Tibial artery (tissue), 4 donors: ENCODE results near the gene ANKRD61.

Experiments
- DNase-seq, 2 donors: peaks; one replicate each; pipeline ENCODE4 v3.0.0-alpha.2; 2019
- H3K27ac ChIP-seq, 2 donors: fragments of 200-600 bp; sonication (generic) in 1 of 2; 1 replicate in 1 of 2; 2 replicates in 1 of 2; pipeline ENCODE4 v1.5.1; 2018 to 2019; ENCODE audit warnings: mild to moderate bottlenecking in 1 of 2
- H3K27me3 ChIP-seq, 2 donors: fragments of 200-600 bp; sonication (generic) in 1 of 2; one replicate each; pipeline versions ENCODE4 v1.5.1 to v1.6.0; 2016 to 2019
- H3K36me3 ChIP-seq, 3 donors: fragments of 200-600 bp; sonication (generic) in 2 of 3; one replicate each; pipeline ENCODE4 v1.5.1; 2016 to 2019; ENCODE audit warnings: mild to moderate bottlenecking in 2 of 3
- H3K4me1 ChIP-seq, 4 donors: fragments of 200-600 bp; sonication (generic) in 2 of 4; 1 replicate in 3 of 4; 2 replicates in 1 of 4; pipeline ENCODE4 v1.5.1; 2016 to 2019
- H3K4me3 ChIP-seq, 2 donors: fragments of 200-600 bp; sonication (generic) in 1 of 2; 1 replicate in 1 of 2; 2 replicates in 1 of 2; pipeline ENCODE4 v1.5.1; 2018 to 2019; ENCODE audit warnings: mild to moderate bottlenecking in 2 of 2
- H3K9me3 ChIP-seq, 3 donors: fragments of 200-600 bp; sonication (generic) in 1 of 3; one replicate each; pipeline ENCODE4 v1.5.1; 2016 to 2019
- intact Hi-C: fragments of 100-400 bp; cut with DNase I; formaldehyde crosslinking; loops from one replicate; pipeline ENCODE4 v1.15.0; 2023; ENCODE audit warnings: low total_unique reads
- TF ChIP-seq, protein P1 (sequence below), 2 experiments: fragments of 200-600 bp in 1 of 2; fragments of 450-650 bp in 1 of 2; IDR thresholded peaks; one replicate each; pipeline ENCODE4 v1.5.1; 2017 to 2019; ENCODE audit warnings: antibody characterized with exemption in 2 of 2, mild to moderate bottlenecking in 1 of 2, moderate library complexity in 1 of 2

ANKRD61 gene

DNA sequence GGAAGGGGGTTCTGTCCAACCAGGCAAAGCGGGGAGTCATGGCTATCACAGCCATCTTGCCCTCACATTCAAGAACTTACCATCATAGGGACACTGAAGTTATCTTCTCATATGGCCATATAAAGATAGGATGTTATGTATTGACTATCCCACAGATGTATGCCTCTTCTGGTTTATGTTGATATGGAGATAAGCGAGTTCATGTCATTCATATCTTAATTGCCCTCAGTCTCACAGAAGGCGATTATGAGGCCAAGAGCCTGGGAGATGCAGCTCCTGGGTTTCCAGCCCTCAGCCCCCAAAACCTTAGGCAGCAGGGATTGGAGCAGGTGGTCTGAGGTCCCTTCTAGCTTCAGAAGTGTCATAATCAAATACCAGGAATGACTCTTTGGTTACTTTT, 8.5 kb upstream of the ANKRD61 start:
- peaks cover 82 to 100% (median 95%) of the 10 kb centered on the region in 3 donors for H3K36me3 ChIP-seq
- intact Hi-C loops: no loop called here
- TF ChIP-seq, protein P1, sequence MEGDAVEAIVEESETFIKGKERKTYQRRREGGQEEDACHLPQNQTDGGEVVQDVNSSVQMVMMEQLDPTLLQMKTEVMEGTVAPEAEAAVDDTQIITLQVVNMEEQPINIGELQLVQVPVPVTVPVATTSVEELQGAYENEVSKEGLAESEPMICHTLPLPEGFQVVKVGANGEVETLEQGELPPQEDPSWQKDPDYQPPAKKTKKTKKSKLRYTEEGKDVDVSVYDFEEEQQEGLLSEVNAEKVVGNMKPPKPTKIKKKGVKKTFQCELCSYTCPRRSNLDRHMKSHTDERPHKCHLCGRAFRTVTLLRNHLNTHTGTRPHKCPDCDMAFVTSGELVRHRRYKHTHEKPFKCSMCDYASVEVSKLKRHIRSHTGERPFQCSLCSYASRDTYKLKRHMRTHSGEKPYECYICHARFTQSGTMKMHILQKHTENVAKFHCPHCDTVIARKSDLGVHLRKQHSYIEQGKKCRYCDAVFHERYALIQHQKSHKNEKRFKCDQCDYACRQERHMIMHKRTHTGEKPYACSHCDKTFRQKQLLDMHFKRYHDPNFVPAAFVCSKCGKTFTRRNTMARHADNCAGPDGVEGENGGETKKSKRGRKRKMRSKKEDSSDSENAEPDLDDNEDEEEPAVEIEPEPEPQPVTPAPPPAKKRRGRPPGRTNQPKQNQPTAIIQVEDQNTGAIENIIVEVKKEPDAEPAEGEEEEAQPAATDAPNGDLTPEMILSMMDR (IDR thresholded peaks at IDR 0.05): no peak

DNA sequence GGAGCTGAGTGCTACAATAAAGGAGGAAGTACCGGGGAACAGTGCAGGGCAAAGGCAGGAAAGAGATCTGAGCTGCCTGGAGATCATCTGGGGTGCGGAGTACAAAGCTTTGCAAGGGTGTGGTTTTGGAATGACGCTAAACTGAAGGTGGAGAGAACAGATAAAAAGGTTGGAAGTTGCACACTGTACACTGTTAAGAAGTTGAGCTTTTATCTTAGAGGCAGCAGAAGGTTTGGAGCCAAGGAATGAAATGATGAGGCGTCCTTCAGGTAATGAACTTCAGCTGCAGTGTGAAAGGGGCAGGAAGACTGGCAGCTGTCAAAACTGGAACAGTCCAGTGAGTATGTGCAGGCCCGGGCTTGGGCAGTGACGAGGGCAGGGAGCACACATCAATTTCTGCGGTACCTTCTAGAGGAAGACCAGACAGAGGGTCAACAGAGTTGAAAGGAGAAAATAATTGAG, 7.2 kb upstream of the ANKRD61 start:
- H3K4me1 ChIP-seq: no peaks in the 10 kb centered on the region
- H3K27ac ChIP-seq: no peak overlapping the region
- TF ChIP-seq, protein P1 (IDR thresholded peaks at IDR 0.05): no peak
- no peaks in the 10 kb centered on the region for H3K9me3 ChIP-seq
- H3K36me3 ChIP-seq: peaks cover 80 to 100% (median 94%) of the 10 kb centered on the region in 3 donors
- no peak for DNase-seq
- intact Hi-C loops: no loop called here
- no peak overlapping the region for H3K4me3 ChIP-seq
- no peaks in the 10 kb centered on the region for H3K27me3 ChIP-seq

More for the DNA sequence above, 8.5 kb upstream of the ANKRD61 start:
- H3K9me3 ChIP-seq: no peaks in the 10 kb centered on the region
- no peak overlapping the region for H3K4me3 ChIP-seq
- no peaks in the 10 kb centered on the region for H3K4me1 ChIP-seq
- H3K27me3 ChIP-seq: no peaks in the 10 kb centered on the region
- no peak overlapping the region for H3K27ac ChIP-seq
- DNase-seq: no peak

DNA sequence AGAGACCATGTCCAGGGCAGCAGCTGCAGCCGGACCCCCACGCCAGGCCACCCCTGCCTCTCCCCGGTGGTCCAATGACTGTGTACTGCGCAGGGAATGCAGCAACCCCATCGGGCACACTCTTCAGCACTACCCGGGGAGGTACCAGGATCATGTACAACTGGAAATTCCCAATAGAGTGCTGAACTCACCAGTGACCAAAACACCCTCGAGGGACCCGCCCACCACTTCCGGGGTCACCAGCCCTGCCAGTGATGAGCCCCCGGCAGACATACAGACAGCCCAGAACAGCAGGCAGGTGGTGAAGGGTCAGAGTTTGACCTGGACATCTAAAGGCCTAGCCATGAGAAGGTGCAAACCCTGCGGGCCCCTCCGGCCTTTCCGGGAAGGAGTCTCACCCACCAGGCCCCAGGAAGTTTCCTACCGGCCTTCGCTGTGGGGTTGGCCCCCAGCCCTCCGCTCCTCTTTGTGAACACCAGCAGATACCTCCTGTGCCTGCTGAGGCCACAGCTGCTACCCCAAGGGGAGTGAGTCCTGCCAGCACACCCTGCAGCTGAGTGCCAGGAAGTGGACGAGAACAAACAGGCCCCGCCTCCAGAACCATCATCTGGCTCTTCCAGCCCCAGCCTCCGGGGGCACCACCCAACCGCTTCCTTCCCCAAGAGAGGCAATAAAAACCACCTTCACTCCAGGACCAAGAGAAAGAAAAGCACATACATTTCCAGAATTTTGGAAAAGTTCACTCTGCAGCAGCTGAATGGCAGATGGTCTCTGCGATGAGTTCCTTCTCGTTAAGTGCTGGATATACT, 5.0 kb upstream of the ANKRD61 start:
- no peaks in the 10 kb centered on the region for H3K4me1 ChIP-seq
- no peaks in the 10 kb centered on the region for H3K9me3 ChIP-seq
- DNase-seq: peak; percentile 64 to 72
- intact Hi-C loops: no loop called here
- H3K36me3 ChIP-seq: peaks cover 74 to 98% (median 81%) of the 10 kb centered on the region in 3 donors
- H3K27me3 ChIP-seq: no peaks in the 10 kb centered on the region
- TF ChIP-seq, protein P1 (IDR thresholded peaks at IDR 0.05): no peak
- peak overlapping the region in 1 of 2 donors; percentile 19 for H3K4me3 ChIP-seq
- no peak overlapping the region for H3K27ac ChIP-seq

DNA sequence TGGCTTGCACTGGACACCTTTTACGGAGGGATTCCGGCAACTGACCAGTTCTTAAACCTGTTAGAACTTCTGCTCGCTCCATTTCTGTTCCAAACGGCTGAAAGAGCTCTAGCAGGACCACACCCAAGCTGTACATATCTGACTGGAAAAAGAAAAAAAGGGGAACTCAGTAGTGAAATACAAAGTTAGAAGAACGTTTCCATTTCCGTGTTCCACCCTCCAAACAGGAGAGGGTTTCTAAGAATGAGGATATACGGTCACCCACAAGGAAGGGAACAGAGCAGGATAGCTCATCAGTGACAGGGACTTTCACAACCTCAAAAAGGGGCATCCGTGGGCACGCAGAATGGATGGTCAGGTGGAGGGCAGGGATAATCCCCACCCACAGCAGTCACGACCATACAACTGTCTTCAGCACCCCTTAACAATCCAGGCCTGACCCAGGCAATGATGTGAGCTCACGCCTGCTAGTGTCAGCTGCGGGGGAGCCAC, 4.3 kb upstream of the ANKRD61 start:
- Histone ChIP-seq H3K4me1 (no peaks in the 10 kb centered on the region), H3K4me3 (no peak overlapping the region), H3K27me3 (no peaks in the 10 kb centered on the region), H3K9me3 (no peaks in the 10 kb centered on the region), H3K36me3 (peaks cover 72 to 98% (median 75%) of the 10 kb centered on the region in 3 donors), H3K27ac (no peak overlapping the region)
- TF ChIP-seq, protein P1 (IDR thresholded peaks at IDR 0.05): no peak
- peak in 1 of 2 donors; percentile 55 for DNase-seq
- intact Hi-C loops: no loop called here

DNA sequence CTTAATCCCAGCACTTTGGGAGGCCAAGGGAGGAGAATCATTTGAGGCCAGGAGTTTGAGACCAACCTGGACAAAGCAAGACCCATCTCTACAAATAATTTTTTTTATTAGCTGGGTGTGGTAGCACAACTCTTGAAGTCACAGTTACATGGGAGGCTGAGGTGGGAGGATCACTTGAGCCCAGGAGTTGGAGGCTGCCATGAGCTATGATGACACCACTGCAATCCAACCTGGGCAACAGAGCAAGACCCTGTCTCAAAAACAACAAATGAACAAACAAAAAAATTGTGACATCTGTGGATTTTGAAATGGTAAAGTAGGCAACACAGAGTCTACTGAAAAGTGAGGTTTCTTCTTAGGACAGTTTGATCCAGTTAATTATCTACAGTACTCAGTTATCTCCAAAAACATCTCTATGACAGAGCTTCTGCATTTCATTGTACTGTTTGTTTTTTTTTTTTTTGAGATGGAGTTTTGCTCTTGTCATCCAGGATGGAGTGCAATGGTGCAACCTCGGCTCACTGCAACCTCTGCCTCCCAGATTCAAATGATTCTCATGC, 3.3 kb upstream of the ANKRD61 start:
- H3K36me3 ChIP-seq: peaks cover 65 to 97% (median 69%) of the 10 kb centered on the region in 3 donors

More for the DNA sequence above, 3.3 kb upstream of the ANKRD61 start:
- TF ChIP-seq, protein P1 (IDR thresholded peaks at IDR 0.05): no peak
- H3K4me3 ChIP-seq: no peak overlapping the region
- H3K27me3 ChIP-seq: no peaks in the 10 kb centered on the region
- peak in 1 of 2 donors; percentile 29 for DNase-seq
- H3K4me1 ChIP-seq: no peaks in the 10 kb centered on the region
- H3K9me3 ChIP-seq: no peaks in the 10 kb centered on the region
- intact Hi-C loops: no loop called here
- H3K27ac ChIP-seq: no peak overlapping the region
